SK-N-SH (cell line): ENCODE data around the gene MIOX. TPM values are rescaled to one million over a fixed set of nuclear protein-coding genes. Genes with fewer than 3 reads are reported as not detected.

Experiments used
- CTCF ChIA-PET: fragments of 300-600, 350-600 bp; formaldehyde crosslinking; extraction: SDS; loops from one replicate; lab custom pipeline; 2021; lab: Yijun Ruan, JAX
- POLR2A ChIA-PET: fragments of 350-600 bp; sonication (Branson Sonifier 250); formaldehyde crosslinking; extraction: SDS; loops from one replicate; lab custom pipeline; 2020; ENCODE audit warnings: antibody characterized with exemption, inconsistent platforms; lab: Yijun Ruan, JAX
- DNase-seq: peaks from one replicate; pipeline ENCODE4 v3.0.0; 2012
- H2AFZ ChIP-seq: fragments of 200-600 bp; sonication (generic); 2 replicates; pipeline ENCODE4 v1.8.1; 2016; ENCODE audit warnings: antibody characterized with exemption, mild to moderate bottlenecking, low read depth
- H3F3A ChIP-seq: fragments of 200-600 bp; sonication (generic); replicated peaks from 2 replicates; pipeline ENCODE3; 2016; ENCODE audit warnings: antibody characterized with exemption, mild to moderate bottlenecking; ENCODE audit not compliant: insufficient read depth
- H3K27ac ChIP-seq, 2 experiments: fragments of 200-500 bp in 1 of 2; fragments of 200-600 bp in 1 of 2; sonication (Bioruptor generic) in 1 of 2; sonication (generic), shearing (Covaris generic) in 1 of 2; 2 replicates each; pipeline versions ENCODE4 v1.5.1 to v1.6.1; 2014 to 2016; ENCODE audit warnings: low read depth in 2 of 2, inconsistent platforms in 1 of 2, low read length in 1 of 2, mild to moderate bottlenecking in 1 of 2, mixed read lengths in 1 of 2
- H3K27me3 ChIP-seq: fragments of 200-600 bp; sonication (generic), shearing (Covaris generic); 2 replicates; pipeline ENCODE4 v1.6.1; 2016; ENCODE audit warnings: mixed run types; ENCODE audit not compliant: insufficient read depth
- H3K36me3 ChIP-seq, 2 experiments: fragments of 200-500 bp in 1 of 2; fragments of 200-600 bp in 1 of 2; sonication (Bioruptor generic) in 1 of 2; sonication (generic) in 1 of 2; replicated peaks in 1 of 2; 2 replicates each; pipeline versions ENCODE3 to v1.5.1; 2014 to 2016; ENCODE audit warnings: low read length in 1 of 2, mild to moderate bottlenecking in 1 of 2; ENCODE audit not compliant: insufficient read depth in 2 of 2, control insufficient read depth in 1 of 2
- H3K4me1 ChIP-seq, 2 experiments: fragments of 200-500 bp in 1 of 2; fragments of 200-600 bp in 1 of 2; sonication (Bioruptor generic) in 1 of 2; sonication (generic), shearing (Covaris generic) in 1 of 2; 2 replicates each; pipeline versions ENCODE4 v1.5.1 to v1.6.1; 2014 to 2016; ENCODE audit warnings: low read depth in 1 of 2, low read length in 1 of 2, mixed run types in 1 of 2; ENCODE audit not compliant: insufficient read depth in 2 of 2, control insufficient read depth in 1 of 2
- H3K4me2 ChIP-seq: fragments of 200-600 bp; sonication (generic), shearing (Covaris generic); 2 replicates; pipeline ENCODE4 v1.6.1; 2017; ENCODE audit warnings: mixed run types
- H3K4me3 ChIP-seq, 2 experiments: fragments of 200-500 bp in 1 of 2; fragments of 200-600 bp in 1 of 2; sonication (Bioruptor generic) in 1 of 2; sonication (generic), shearing (Covaris generic) in 1 of 2; 2 replicates each; pipeline versions ENCODE4 v1.5.1 to v1.8.1; 2014 to 2016; ENCODE audit warnings: low read depth in 2 of 2, inconsistent platforms in 1 of 2, low read length in 1 of 2, mild to moderate bottlenecking in 1 of 2, mixed read lengths in 1 of 2, moderate library complexity in 1 of 2
- H3K79me2 ChIP-seq: fragments of 200-600 bp; sonication (generic); 2 replicates; pipeline ENCODE4 v1.8.1; 2017; ENCODE audit warnings: mild to moderate bottlenecking; ENCODE audit not compliant: insufficient read depth
- H3K9ac ChIP-seq: fragments of 200-600 bp; sonication (generic); 2 replicates; pipeline ENCODE4 v1.6.1; 2017; ENCODE audit warnings: mixed run types
- H3K9me2 ChIP-seq: fragments of 200-600 bp; sonication (generic); 2 replicates; pipeline ENCODE4 v1.6.1; 2017; ENCODE audit warnings: mixed run types
- H3K9me3 ChIP-seq: fragments of 200-600 bp; sonication (generic); 2 replicates; pipeline ENCODE4 v1.6.1; 2017; ENCODE audit warnings: mixed run types, mild to moderate bottlenecking, moderate library complexity
- H4K20me1 ChIP-seq: fragments of 200-600 bp; sonication (generic); 2 replicates; pipeline ENCODE4 v1.6.1; 2017; ENCODE audit warnings: mild to moderate bottlenecking, mixed run types; ENCODE audit not compliant: insufficient read depth
- CHD2 ChIP-seq: fragments of 150-350 bp; IDR thresholded peaks from 2 replicates; pipeline ENCODE4 v1.6.1; 2018; ENCODE audit warnings: low read length; ENCODE audit not compliant: partially characterized antibody
- CTCF ChIP-seq: fragments of 200-600 bp; sonication (generic); IDR thresholded peaks from 2 replicates; pipeline ENCODE4 v1.6.1; 2017; ENCODE audit warnings: antibody characterized with exemption, mild to moderate bottlenecking, moderate library complexity
- ELF1 ChIP-seq: IDR thresholded peaks from 2 replicates; pipeline ENCODE4 v1.4.0; 2012
- FOSL2 ChIP-seq: IDR thresholded peaks from 2 replicates; pipeline ENCODE4 v1.4.0; 2012; ENCODE audit warnings: low read depth, mild to moderate bottlenecking, moderate library complexity, borderline replicate concordance
- FOXJ3 ChIP-seq: sonication (generic); formaldehyde crosslinking; IDR thresholded peaks from 2 replicates; pipeline ENCODE4 v1.5.1; 2020; ENCODE audit warnings: mild to moderate bottlenecking, missing genetic modification reagents
- FOXM1 ChIP-seq: IDR thresholded peaks from 2 replicates; pipeline ENCODE4 v1.4.0; 2012; ENCODE audit warnings: low read depth, mild to moderate bottlenecking
- MXI1 ChIP-seq: IDR thresholded peaks from 2 replicates; pipeline ENCODE4 v1.6.1; 2012; ENCODE audit warnings: mild to moderate bottlenecking, low read depth, low read length, improper control_type of control experiment
- PBX3 ChIP-seq: IDR thresholded peaks from 2 replicates; pipeline ENCODE4; 2012
- POLR2AphosphoS5 ChIP-seq: IDR thresholded peaks from 2 replicates; pipeline ENCODE4 v1.6.1; 2012; ENCODE audit warnings: low read depth, low read length
- RCOR1 ChIP-seq: fragments of 150-350 bp; IDR thresholded peaks from 2 replicates; pipeline ENCODE4 v1.6.1; 2017; ENCODE audit warnings: antibody characterized with exemption, low read length
- RFX5 ChIP-seq: IDR thresholded peaks from 2 replicates; pipeline ENCODE4 v1.6.1; 2012; ENCODE audit warnings: mild to moderate bottlenecking, improper control_type of control experiment, low read length
- SIN3A ChIP-seq: IDR thresholded peaks from 2 replicates; pipeline ENCODE4 v1.6.1; 2012; ENCODE audit warnings: low read depth, mild to moderate bottlenecking, low read length, moderate library complexity, borderline replicate concordance
- SMC3 ChIP-seq: IDR thresholded peaks from 2 replicates; pipeline ENCODE4 v1.6.1; 2012; ENCODE audit warnings: low read depth, low read length, improper control_type of control experiment
- TAF1 ChIP-seq: IDR thresholded peaks from 2 replicates; pipeline ENCODE4 v1.6.1; 2012; ENCODE audit warnings: low read depth, mild to moderate bottlenecking, low read length, moderate library complexity, borderline replicate concordance
- TCF12 ChIP-seq: IDR thresholded peaks from 2 replicates; pipeline ENCODE4 v1.4.0; 2012
- TEAD4 ChIP-seq: IDR thresholded peaks from 2 replicates; pipeline ENCODE4 v1.4.0; 2012; ENCODE audit warnings: mild to moderate bottlenecking, borderline replicate concordance; ENCODE audit not compliant: insufficient read depth
- YY1 ChIP-seq: IDR thresholded peaks from 2 replicates; pipeline ENCODE4 v1.4.0; 2012; ENCODE audit warnings: low read depth, mild to moderate bottlenecking
- ZBTB33 ChIP-seq: IDR thresholded peaks from 2 replicates; pipeline ENCODE4 v1.4.0; 2012; ENCODE audit warnings: low read depth, borderline replicate concordance
- WGBS: methylation state at CpG from one replicate; pipeline ENCODE4 v1.1.6; 2017; ENCODE audit warnings: low lambda C conversion rate; 5-methylcytosine and 5-hydroxymethylcytosine counted together
- polyA plus RNA-seq, 3 experiments: library from polyadenylated mRNA; depleted of rRNA; stranded (reverse); fragments of >200 nt; gene quantifications; 2 replicates each; pipeline ENCODE4 v1.2.3, GENCODE V29; 2012
- TF ChIP-seq, protein P1 (sequence below): IDR thresholded peaks from 2 replicates; pipeline ENCODE4 v1.4.0; 2012; ENCODE audit warnings: low read depth, borderline replicate concordance
- TF ChIP-seq, protein P2 (sequence below): fragments of 150-350 bp; IDR thresholded peaks from 2 replicates; pipeline ENCODE4 v1.6.1; 2016; ENCODE audit warnings: mild to moderate bottlenecking, low read depth, low read length

Gene MIOX
- polyA plus RNA-seq, 1 of the 3 experiments (the other 2 are of a cell fraction): 0.05 TPM

GRCh38 chr22:50521710-50522109, 35.1 kb downstream of the MIOX start:
- Histone ChIP-seq H3F3A (peaks cover 8% of the 10 kb centered on the region), H3K36me3 (peaks cover 7 to 50% of the 10 kb centered on the region in 2 experiments), H3K9ac (no peak overlapping the region), H3K27ac (no peak overlapping the region), H3K4me3 (no peak overlapping the region), H3K9me2 (no peaks in the 10 kb centered on the region), H2AFZ (no peak overlapping the region), H4K20me1 (peaks cover 8% of the 10 kb centered on the region; the same call in 1 of the 2 replicates), H3K79me2 (peaks cover 21% of the 10 kb centered on the region), H3K4me2 (no peak overlapping the region), H3K4me1 (peaks cover 7 to 16% of the 10 kb centered on the region in 2 experiments; a peak in 2 of 4 replicates), H3K9me3 (no peaks in the 10 kb centered on the region), H3K27me3 (no peaks in the 10 kb centered on the region)
- DNase-seq: no peak
- CTCF ChIA-PET: interaction anchor here (2.5 kb wide), 1 partner anchor 24 kb away, joined by 6 read pairs; no protein-coding TSS in a partner anchor
- WGBS: 98% methylated on average over 5 of the region's 10 CpGs
- POLR2A ChIA-PET: no interaction called here
- TF ChIP-seq SMC3: no peak
- TF ChIP-seq CHD2: no peak
- no peak for TF ChIP-seq FOXM1
- TF ChIP-seq, protein P1, sequence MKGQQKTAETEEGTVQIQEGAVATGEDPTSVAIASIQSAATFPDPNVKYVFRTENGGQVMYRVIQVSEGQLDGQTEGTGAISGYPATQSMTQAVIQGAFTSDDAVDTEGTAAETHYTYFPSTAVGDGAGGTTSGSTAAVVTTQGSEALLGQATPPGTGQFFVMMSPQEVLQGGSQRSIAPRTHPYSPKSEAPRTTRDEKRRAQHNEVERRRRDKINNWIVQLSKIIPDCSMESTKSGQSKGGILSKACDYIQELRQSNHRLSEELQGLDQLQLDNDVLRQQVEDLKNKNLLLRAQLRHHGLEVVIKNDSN: no peak

GRCh38 chr22:50522208-50522805, 35.6 kb downstream of the MIOX start:
- 91% methylated on average over 3 of the region's 15 CpGs for WGBS
- H3F3A ChIP-seq: peaks cover 8% of the 10 kb centered on the region
- H3K27ac ChIP-seq: no peak overlapping the region
- H3K9me3 ChIP-seq: no peaks in the 10 kb centered on the region
- H4K20me1 ChIP-seq: peaks cover 8% of the 10 kb centered on the region; the same call in 1 of the 2 replicates
- no peak overlapping the region for H2AFZ ChIP-seq
- no peak for DNase-seq
- no peaks in the 10 kb centered on the region for H3K27me3 ChIP-seq
- ChIA-PET CTCF (interaction anchor here (2.5 kb wide), 1 partner anchor 24 kb away, joined by 6 read pairs; no protein-coding TSS in a partner anchor), POLR2A (no interaction called here)
- no peak overlapping the region for H3K4me2 ChIP-seq
- TF ChIP-seq MXI1: no peak
- TF ChIP-seq, protein P2, sequence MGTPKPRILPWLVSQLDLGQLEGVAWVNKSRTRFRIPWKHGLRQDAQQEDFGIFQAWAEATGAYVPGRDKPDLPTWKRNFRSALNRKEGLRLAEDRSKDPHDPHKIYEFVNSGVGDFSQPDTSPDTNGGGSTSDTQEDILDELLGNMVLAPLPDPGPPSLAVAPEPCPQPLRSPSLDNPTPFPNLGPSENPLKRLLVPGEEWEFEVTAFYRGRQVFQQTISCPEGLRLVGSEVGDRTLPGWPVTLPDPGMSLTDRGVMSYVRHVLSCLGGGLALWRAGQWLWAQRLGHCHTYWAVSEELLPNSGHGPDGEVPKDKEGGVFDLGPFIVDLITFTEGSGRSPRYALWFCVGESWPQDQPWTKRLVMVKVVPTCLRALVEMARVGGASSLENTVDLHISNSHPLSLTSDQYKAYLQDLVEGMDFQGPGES: no peak
- TF ChIP-seq POLR2AphosphoS5: no peak
- no peak for TF ChIP-seq FOSL2
- TF ChIP-seq FOXM1: no peak
- no peak for TF ChIP-seq TAF1
- no peak for TF ChIP-seq YY1
- no peak for TF ChIP-seq FOXJ3
- no peak for TF ChIP-seq CTCF
- no peak for TF ChIP-seq ZBTB33
- no peak for TF ChIP-seq PBX3
- TF ChIP-seq TCF12: no peak
- no peak for TF ChIP-seq RCOR1
- no peak for TF ChIP-seq SIN3A
- no peak for TF ChIP-seq RFX5
- TF ChIP-seq, protein P1: no peak
- TF ChIP-seq TEAD4: no peak
- TF ChIP-seq ELF1: no peak
- H3K4me3 ChIP-seq: no peak overlapping the region
- no peaks in the 10 kb centered on the region for H3K9me2 ChIP-seq
- H3K36me3 ChIP-seq: peaks cover 7 to 50% of the 10 kb centered on the region in 2 experiments
- peaks cover 18% of the 10 kb centered on the region for H3K79me2 ChIP-seq
- H3K4me1 ChIP-seq: peaks cover 7 to 22% of the 10 kb centered on the region in 2 experiments; a peak in 2 of 4 replicates
- no peak overlapping the region for H3K9ac ChIP-seq
